ENCODE data around the gene ALX1.

DNA sequence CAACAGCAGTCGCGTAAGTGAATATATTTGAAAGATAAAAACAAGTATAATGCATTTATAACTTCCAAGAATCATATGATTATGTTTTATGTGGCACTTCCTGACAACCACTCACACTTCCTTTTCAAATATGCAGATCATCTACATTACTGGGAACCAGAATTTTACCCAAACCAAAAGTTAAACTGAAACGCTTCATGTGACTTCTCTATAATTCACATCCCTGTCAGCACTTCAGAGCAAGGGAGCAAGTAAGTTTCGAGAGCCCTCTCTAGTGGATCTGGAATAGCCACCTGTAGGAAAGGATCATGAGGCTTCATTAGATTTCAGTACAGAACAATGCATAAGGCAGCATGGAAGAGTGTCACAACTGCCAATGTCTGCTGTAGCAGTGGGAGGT lies 13.7 kb upstream of the ALX1 start:
- no peak for TF ChIP-seq POLR2A (IDR thresholded peaks at IDR 0.05; ENCODE audit: low read length)
- no peak for TF ChIP-seq GATA1 (IDR thresholded peaks at IDR 0.05; ENCODE audit: low read depth, low read length)
